Spinal cord (tissue), 10 donors: ENCODE data around the gene ADARB2. TPM values are rescaled to one million over a fixed set of nuclear protein-coding genes. Genes with fewer than 3 reads are reported as not detected.

Experiments
- DNase-seq, 6 donors: peaks; one replicate each; pipeline versions ENCODE4 v3.0.0 to v3.0.0-alpha.2; 2013 to 2015; ENCODE audit warnings: low spot score in 6 of 6, low read depth in 4 of 6
- H3K27ac ChIP-seq: one replicate; pipeline ENCODE4 v1.5.1; 2013; ENCODE audit warnings: low read depth, low read length, control low read depth
- H3K27me3 ChIP-seq: one replicate; pipeline ENCODE4 v1.6.1; 2013; ENCODE audit warnings: low read length; ENCODE audit not compliant: control insufficient read depth, insufficient read depth
- H3K36me3 ChIP-seq: one replicate; pipeline ENCODE4 v1.6.1; 2013; ENCODE audit warnings: low read length; ENCODE audit not compliant: control insufficient read depth, insufficient read depth
- H3K4me1 ChIP-seq: one replicate; pipeline ENCODE4 v1.6.1; 2013; ENCODE audit warnings: low read length; ENCODE audit not compliant: control insufficient read depth, insufficient read depth
- H3K4me3 ChIP-seq: one replicate; pipeline ENCODE4 v1.5.1; 2013; ENCODE audit warnings: low read depth, low read length, control low read depth
- H3K9me3 ChIP-seq: one replicate; pipeline ENCODE4 v1.6.1; 2013; ENCODE audit warnings: low read length; ENCODE audit not compliant: control insufficient read depth, insufficient read depth
- WGBS: methylation state at CpG from one replicate; pipeline ENCODE4 v1.1.5; 2013; ENCODE audit warnings: missing lambda C conversion rate; ENCODE audit not compliant: insufficient coverage; 5-methylcytosine and 5-hydroxymethylcytosine counted together
- polyA plus RNA-seq, 2 donors: library from polyadenylated mRNA; unstranded; fragments of 120-200 nt; gene quantifications; one replicate each; pipeline ENCODE4 v1.2.1, GENCODE V29; 2013; ENCODE audit not compliant: insufficient read length in 2 of 2
- total RNA-seq, 2 donors: library from RNA; depleted of rRNA in 1 of 2; stranded (reverse); fragments of 120-200 nt in 1 of 2; fragments of >200 nt in 1 of 2; gene quantifications; one replicate each; pipeline versions ENCODE4 v1.2.3 to v1.2.4, GENCODE V29; 2013 to 2014
- donor health status: healthy.

The ADARB2 gene
- total and polyA plus RNA-seq, 4 donors, result 4.1 to 11.2 (median 8.3) TPM

- no peaks in the 10 kb centered on the region for H3K9me3 ChIP-seq
- no peaks in the 10 kb centered on the region for H3K27me3 ChIP-seq
- peaks cover 6% of the 10 kb centered on the region for H3K4me1 ChIP-seq
- WGBS, result 94% methylated on average over 2 of the region's 6 CpGs
- peaks cover 9% of the 10 kb centered on the region for H3K36me3 ChIP-seq
- H3K4me3 ChIP-seq, result no peak overlapping the region
- H3K27ac ChIP-seq, result no peak overlapping the region
- no peak for DNase-seq
Measured at GRCh38 chr10:1630304-1630703, 107.0 kb downstream of the ADARB2 start.

GRCh38 chr10:1629326-1630198 is 107.8 kb downstream of the ADARB2 start:
- Histone ChIP-seq H3K27ac (no peak overlapping the region), H3K36me3 (peaks cover 9% of the 10 kb centered on the region), H3K4me1 (peaks cover 3% of the 10 kb centered on the region), H3K4me3 (no peak overlapping the region), H3K9me3 (no peaks in the 10 kb centered on the region), H3K27me3 (no peaks in the 10 kb centered on the region)
- 77% methylated on average over 14 of the region's 18 CpGs for WGBS
- DNase-seq, result no peak

- H3K27me3 ChIP-seq, result no peaks in the 10 kb centered on the region
- peaks cover 9% of the 10 kb centered on the region for H3K36me3 ChIP-seq
- H3K27ac ChIP-seq, result no peak overlapping the region
- H3K4me3 ChIP-seq, result no peak overlapping the region
- H3K4me1 ChIP-seq, result peaks cover 3% of the 10 kb centered on the region
- H3K9me3 ChIP-seq, result no peaks in the 10 kb centered on the region
- no peak for DNase-seq
- 91% methylated on average over 14 of the region's 14 CpGs for WGBS
Measured at GRCh38 chr10:1628757-1629156, 108.6 kb downstream of the ADARB2 start.

- no peaks in the 10 kb centered on the region for H3K27me3 ChIP-seq
- DNase-seq, result no peak
- H3K27ac ChIP-seq, result no peak overlapping the region
- H3K4me3 ChIP-seq, result no peak overlapping the region
- H3K9me3 ChIP-seq, result no peaks in the 10 kb centered on the region
- WGBS, result 77% methylated on average over 8 of the region's 14 CpGs
- H3K36me3 ChIP-seq, result peaks cover 9% of the 10 kb centered on the region
- peaks cover 3% of the 10 kb centered on the region for H3K4me1 ChIP-seq
Measured at GRCh38 chr10:1627945-1628344, 109.4 kb downstream of the ADARB2 start.

- H3K4me1 ChIP-seq, result peaks cover 3% of the 10 kb centered on the region
- no peak for DNase-seq
- no peak overlapping the region for H3K27ac ChIP-seq
- H3K27me3 ChIP-seq, result no peaks in the 10 kb centered on the region
- no peaks in the 10 kb centered on the region for H3K9me3 ChIP-seq
- WGBS, result 92% methylated on average over 16 of the region's 16 CpGs
- peaks cover 9% of the 10 kb centered on the region for H3K36me3 ChIP-seq
- H3K4me3 ChIP-seq, result no peak overlapping the region
Measured at GRCh38 chr10:1626835-1627234, 110.5 kb downstream of the ADARB2 start.

- Histone ChIP-seq H3K27ac (no peak overlapping the region), H3K36me3 (peaks cover 9% of the 10 kb centered on the region), H3K27me3 (no peaks in the 10 kb centered on the region), H3K4me3 (no peak overlapping the region), H3K9me3 (no peaks in the 10 kb centered on the region), H3K4me1 (peaks cover 3% of the 10 kb centered on the region)
- no peak for DNase-seq
- 90% methylated on average over 15 of the region's 22 CpGs for WGBS
Measured at GRCh38 chr10:1626410-1626809, 110.9 kb downstream of the ADARB2 start.

GRCh38 chr10:1625731-1626130 is 111.6 kb downstream of the ADARB2 start:
- Histone ChIP-seq H3K36me3 (peaks cover 6% of the 10 kb centered on the region), H3K9me3 (no peaks in the 10 kb centered on the region), H3K4me3 (no peak overlapping the region), H3K4me1 (peaks cover 3% of the 10 kb centered on the region), H3K27me3 (no peaks in the 10 kb centered on the region), H3K27ac (no peak overlapping the region)
- DNase-seq, result no peak
- WGBS, result 94% methylated on average over 11 of the region's 11 CpGs

GRCh38 chr10:1625079-1625478 is 112.2 kb downstream of the ADARB2 start:
- no peak for DNase-seq
- WGBS, result 78% methylated on average over 9 of the region's 9 CpGs
- no peaks in the 10 kb centered on the region for H3K9me3 ChIP-seq
- H3K4me1 ChIP-seq, result peaks cover 3% of the 10 kb centered on the region
- H3K27me3 ChIP-seq, result no peaks in the 10 kb centered on the region
- peaks cover 6% of the 10 kb centered on the region for H3K36me3 ChIP-seq
- no peak overlapping the region for H3K27ac ChIP-seq
- no peak overlapping the region for H3K4me3 ChIP-seq

- Histone ChIP-seq H3K27me3 (no peaks in the 10 kb centered on the region), H3K4me1 (no peaks in the 10 kb centered on the region), H3K9me3 (no peaks in the 10 kb centered on the region), H3K27ac (no peak overlapping the region), H3K36me3 (peaks cover 6% of the 10 kb centered on the region), H3K4me3 (no peak overlapping the region)
- 62% methylated on average over 9 of the region's 12 CpGs for WGBS
- DNase-seq, result no peak
Measured at GRCh38 chr10:1624240-1624639, 113.1 kb downstream of the ADARB2 start.

- Histone ChIP-seq H3K9me3 (no peaks in the 10 kb centered on the region), H3K27me3 (no peaks in the 10 kb centered on the region), H3K36me3 (peaks cover 2% of the 10 kb centered on the region), H3K4me3 (no peak overlapping the region), H3K4me1 (no peaks in the 10 kb centered on the region), H3K27ac (no peak overlapping the region)
- DNase-seq, result no peak
Measured at GRCh38 chr10:1620803-1621202, 116.5 kb downstream of the ADARB2 start.
